A549 (cell line): ENCODE data around the gene INPPL1. TPM values are rescaled to one million over a fixed set of nuclear protein-coding genes. Genes with fewer than 3 reads are reported as not detected.

Source experiments
- ATAC-seq, 2 experiments: fragments of 200-7000 bp in 1 of 2; fragments of >200 bp in 1 of 2; cut with Nextera tagmentation in 1 of 2; cut with Tn5 transposase in 1 of 2; 3 replicates each; pipeline versions ENCODE4 v1.8.0 to v1.9.1; 2018 to 2020; ENCODE audit warnings: mild to moderate bottlenecking in 1 of 2, moderate library complexity in 1 of 2
- CTCF ChIA-PET: fragments of 300-600 bp; sonication (Branson Sonifier 250); formaldehyde crosslinking; extraction: SDS; loops from one replicate; lab custom pipeline; 2021; ENCODE audit warnings: antibody characterized with exemption, inconsistent platforms; lab: Yijun Ruan, JAX
- POLR2A ChIA-PET: fragments of 350-600 bp; formaldehyde crosslinking; extraction: SDS; loops from one replicate; lab custom pipeline; 2021; ENCODE audit warnings: antibody characterized with exemption, inconsistent platforms; lab: Yijun Ruan, JAX
- DNase-seq, 2 experiments: peaks; one replicate each; pipeline versions ENCODE4 v3.0.0 to v3.0.0-alpha.2; 2011 to 2016; ENCODE audit warnings: low read depth in 1 of 2, low spot score in 1 of 2
- FAIRE-seq: peaks from 2 replicates; lab custom pipeline; 2011; peaks lifted over from hg19 to GRCh38; lab: Jason Lieb, UNC
- H3K27ac ChIP-seq, 2 experiments: fragments of >200 bp; sonication (Bioruptor Twin); formaldehyde crosslinking; 3 replicates each; pipeline ENCODE4 v1.5.1; 2016 to 2017
- H3K4me1 ChIP-seq: fragments of >200 bp; sonication (Bioruptor Twin); formaldehyde crosslinking; 3 replicates; pipeline ENCODE4 v1.6.1; 2016
- H3K4me2 ChIP-seq: fragments of >200 bp; sonication (Bioruptor Twin); formaldehyde crosslinking; 3 replicates; pipeline ENCODE4 v1.6.1; 2016
- H3K4me3 ChIP-seq: fragments of >200 bp; sonication (Bioruptor Twin); formaldehyde crosslinking; 3 replicates; pipeline ENCODE4 v1.5.1; 2016
- H3K9me3 ChIP-seq: fragments of >200 bp; sonication (Bioruptor Twin); formaldehyde crosslinking; 3 replicates; pipeline ENCODE4 v1.6.1; 2016
- ATOH8 ChIP-seq: fragments of 250-450 bp; sonication (Bioruptor Pico); IDR thresholded peaks from 2 replicates; pipeline ENCODE4 v1.5.0; 2020; ENCODE audit warnings: low read depth, mild to moderate bottlenecking, moderate library complexity
- BHLHE40 ChIP-seq: IDR thresholded peaks from 2 replicates; pipeline ENCODE4 v1.6.1; 2012; ENCODE audit warnings: low read depth, low read length, inconsistent platforms
- CBX2 ChIP-seq: fragments of 200-600 bp; sonication (generic); IDR thresholded peaks from 2 replicates; pipeline ENCODE4 v1.6.1; 2016; ENCODE audit warnings: low read depth, mild to moderate bottlenecking, borderline replicate concordance
- CHD2 ChIP-seq: fragments of 150-350 bp; IDR thresholded peaks from 2 replicates; pipeline ENCODE4 v1.6.1; 2014; ENCODE audit warnings: low read length; ENCODE audit not compliant: partially characterized antibody
- CHD4 ChIP-seq: fragments of 200-600 bp; sonication (generic); IDR thresholded peaks from 2 replicates; pipeline ENCODE4 v1.6.1; 2016; ENCODE audit warnings: antibody characterized with exemption, mild to moderate bottlenecking, borderline replicate concordance
- EHMT2 ChIP-seq: fragments of 200-600 bp; sonication (generic); IDR thresholded peaks from 2 replicates; pipeline ENCODE4 v1.6.1; 2016; ENCODE audit warnings: antibody characterized with exemption, low read depth, mild to moderate bottlenecking, moderate library complexity
- ELK1 ChIP-seq: fragments of 150-350 bp; IDR thresholded peaks from 2 replicates; pipeline ENCODE4 v1.6.1; 2014; ENCODE audit warnings: low read depth, mild to moderate bottlenecking, low read length
- EP300 ChIP-seq, 2 experiments: fragments of >200 bp; sonication (Bioruptor Twin); formaldehyde crosslinking; IDR thresholded peaks; 2 replicates in 1 of 2; 3 replicates in 1 of 2; pipeline ENCODE4 v1.6.1; 2016 to 2017
- HDAC2 ChIP-seq: fragments of 200-600 bp; sonication (generic); IDR thresholded peaks from 2 replicates; pipeline ENCODE4 v1.6.1; 2016
- HOXB13 ChIP-seq: fragments of 250-450 bp; sonication (Bioruptor Pico); IDR thresholded peaks from 2 replicates; pipeline ENCODE4 v1.5.0; 2020; ENCODE audit warnings: low read depth, mild to moderate bottlenecking, moderate library complexity
- KDM5A ChIP-seq: fragments of 200-600 bp; sonication (generic); IDR thresholded peaks from 2 replicates; pipeline ENCODE4 v1.6.1; 2016; ENCODE audit warnings: antibody characterized with exemption, mild to moderate bottlenecking
- MAX ChIP-seq: IDR thresholded peaks from 2 replicates; pipeline ENCODE4 v1.6.1; 2012
- PBX3 ChIP-seq: IDR thresholded peaks from 2 replicates; pipeline ENCODE4 v1.6.1; 2012
- PHF8 ChIP-seq: fragments of 200-600 bp; sonication (generic); IDR thresholded peaks from 2 replicates; pipeline ENCODE4 v1.6.1; 2016; ENCODE audit warnings: low read depth, mild to moderate bottlenecking, antibody characterized with exemption, moderate library complexity, borderline replicate concordance
- POLR2AphosphoS2 ChIP-seq: conservative IDR thresholded peaks from 2 replicates; pipeline ENCODE4 v1.6.1; 2012; ENCODE audit warnings: low read length, improper control_type of control experiment, inconsistent platforms
- RAD21 ChIP-seq, 2 experiments: fragments of >200 bp in 1 of 2; sonication (Bioruptor Twin) in 1 of 2; formaldehyde crosslinking in 1 of 2; IDR thresholded peaks in 1 of 2; conservative IDR thresholded peaks in 1 of 2; 2 replicates in 1 of 2; 3 replicates in 1 of 2; pipeline ENCODE4 v1.6.1; 2012 to 2018; ENCODE audit warnings: inconsistent platforms in 1 of 2
- RFX5 ChIP-seq: fragments of 450-650 bp; IDR thresholded peaks from 2 replicates; pipeline ENCODE4 v1.7.1; 2014; ENCODE audit warnings: antibody characterized with exemption, mild to moderate bottlenecking, moderate library complexity
- SMC3 ChIP-seq: fragments of >200 bp; sonication (Bioruptor Twin); formaldehyde crosslinking; IDR thresholded peaks from 3 replicates; pipeline ENCODE4 v1.6.1; 2018; ENCODE audit warnings: inconsistent platforms
- USF2 ChIP-seq: fragments of 450-650 bp; IDR thresholded peaks from 2 replicates; pipeline ENCODE4 v1.6.1; 2014; ENCODE audit warnings: antibody characterized with exemption
- ZNF302 ChIP-seq: fragments of 250-450 bp; sonication (Bioruptor Pico); IDR thresholded peaks from 2 replicates; pipeline ENCODE4 v1.9.0; 2021; ENCODE audit warnings: inconsistent platforms, mild to moderate bottlenecking, moderate library complexity
- WGBS: methylation state at CpG from one replicate; pipeline ENCODE4 v1.1.6; 2017; ENCODE audit errors: missing lambda C conversion rate; 5-methylcytosine and 5-hydroxymethylcytosine counted together
- polyA plus RNA-seq, 4 experiments: library from polyadenylated mRNA; depleted of rRNA in 3 of 4; stranded (reverse); fragments of >200 nt; fragmentation: RNase III in 1 of 4; extraction: RNeasy Plus Mini Kit Qiagen cat#74134 plus additional on column Dnase treatment in 1 of 4; gene quantifications; 2 replicates in 3 of 4; 3 replicates in 1 of 4; pipeline ENCODE4 v1.2.3, GENCODE V29; 2011 to 2017

The INPPL1 gene
- polyA plus RNA-seq, 2 of the 4 experiments (the other 2 are of a cell fraction) = 67.4 to 103 TPM

- no peak overlapping the region for H3K4me2 ChIP-seq
- H3K9me3 ChIP-seq = no peaks in the 10 kb centered on the region
- ATAC-seq (no peak), DNase-seq (no peak), FAIRE-seq (no peak)
- H3K4me3 ChIP-seq = no peak overlapping the region
- ChIA-PET POLR2A (no interaction called here), CTCF (interaction anchor here (1.3 kb wide), 1 partner anchor 13 kb away, joined by 4 read pairs; no protein-coding TSS in a partner anchor)
- 87% methylated on average over 12 of the region's 12 CpGs for WGBS
- no peak overlapping the region for H3K27ac ChIP-seq
- TF ChIP-seq CHD4 (no peak), RFX5 (no peak), SMC3 (no peak), CHD2 (no peak), BHLHE40 (no peak)
- no peaks in the 10 kb centered on the region for H3K4me1 ChIP-seq
Measured at GRCh38 chr11:72280037-72280436, 55.5 kb downstream of the INPPL1 start.

- FAIRE-seq = no peak
- WGBS = 86% methylated on average over 24 of the region's 24 CpGs
- CTCF ChIA-PET = interaction anchor here (1.3 kb wide), 1 partner anchor 12 kb away, joined by 4 read pairs; no protein-coding TSS in a partner anchor
- Histone ChIP-seq H3K4me2 (no peak overlapping the region), H3K4me1 (no peaks in the 10 kb centered on the region), H3K4me3 (no peak overlapping the region), H3K9me3 (no peaks in the 10 kb centered on the region), H3K27ac (no peak overlapping the region)
- ATAC-seq = no peak
- POLR2A ChIA-PET = no interaction called here
- no peak for DNase-seq
- TF ChIP-seq EHMT2 (no peak), USF2 (no peak)
Measured at GRCh38 chr11:72280726-72281315, 56.3 kb downstream of the INPPL1 start.

- Histone ChIP-seq H3K4me3 (no peak overlapping the region), H3K27ac (no peak overlapping the region), H3K4me2 (no peak overlapping the region), H3K9me3 (no peaks in the 10 kb centered on the region), H3K4me1 (no peaks in the 10 kb centered on the region)
- no peak for TF ChIP-seq KDM5A
- TF ChIP-seq ATOH8 (CRISPR knock-in tag) = no peak
- TF ChIP-seq EP300 (IDR thresholded peaks at IDR 0.05) = no peak
- TF ChIP-seq MAX = no peak
- no peak for TF ChIP-seq RAD21 (conservative IDR thresholded peaks at IDR 0.05 in 1 of 2, IDR thresholded peaks at IDR 0.05 in 1 of 2)
- no peak for TF ChIP-seq PBX3
- TF ChIP-seq PHF8 = no peak
- TF ChIP-seq ZNF302 (CRISPR knock-in tag) = no peak
- TF ChIP-seq ELK1 = no peak
- no peak for TF ChIP-seq HOXB13 (CRISPR knock-in tag)
- no peak for TF ChIP-seq CBX2
- no peak for TF ChIP-seq POLR2AphosphoS2
- no peak for TF ChIP-seq HDAC2
- peak; percentile 51 to 59; a peak in 4 of 6 replicates for ATAC-seq
- CTCF ChIA-PET = no interaction called here
- FAIRE-seq = no peak
- DNase-seq = no peak
- POLR2A ChIA-PET = no interaction called here
- WGBS = 2% methylated on average over 2 of the region's 2 CpGs
Measured at GRCh38 chr11:72283947-72284346, 59.4 kb downstream of the INPPL1 start.
